ENCODE measurements around the gene SOX18. TPM values are rescaled to one million over a fixed set of nuclear protein-coding genes. Genes with fewer than 3 reads are reported as not detected.

Gene SOX18
- total RNA-seq, 1 experiment from 2014 or later = 0.21 TPM

GRCh38 chr20:64052987-64053840 lies 3.8 kb upstream of the SOX18 start:
- no peak for DNase-seq (ENCODE audit: low spot score)

GRCh38 chr20:64052326-64052722 lies 2.9 kb upstream of the SOX18 start:
- no peak for DNase-seq (ENCODE audit: low spot score)

DNA sequence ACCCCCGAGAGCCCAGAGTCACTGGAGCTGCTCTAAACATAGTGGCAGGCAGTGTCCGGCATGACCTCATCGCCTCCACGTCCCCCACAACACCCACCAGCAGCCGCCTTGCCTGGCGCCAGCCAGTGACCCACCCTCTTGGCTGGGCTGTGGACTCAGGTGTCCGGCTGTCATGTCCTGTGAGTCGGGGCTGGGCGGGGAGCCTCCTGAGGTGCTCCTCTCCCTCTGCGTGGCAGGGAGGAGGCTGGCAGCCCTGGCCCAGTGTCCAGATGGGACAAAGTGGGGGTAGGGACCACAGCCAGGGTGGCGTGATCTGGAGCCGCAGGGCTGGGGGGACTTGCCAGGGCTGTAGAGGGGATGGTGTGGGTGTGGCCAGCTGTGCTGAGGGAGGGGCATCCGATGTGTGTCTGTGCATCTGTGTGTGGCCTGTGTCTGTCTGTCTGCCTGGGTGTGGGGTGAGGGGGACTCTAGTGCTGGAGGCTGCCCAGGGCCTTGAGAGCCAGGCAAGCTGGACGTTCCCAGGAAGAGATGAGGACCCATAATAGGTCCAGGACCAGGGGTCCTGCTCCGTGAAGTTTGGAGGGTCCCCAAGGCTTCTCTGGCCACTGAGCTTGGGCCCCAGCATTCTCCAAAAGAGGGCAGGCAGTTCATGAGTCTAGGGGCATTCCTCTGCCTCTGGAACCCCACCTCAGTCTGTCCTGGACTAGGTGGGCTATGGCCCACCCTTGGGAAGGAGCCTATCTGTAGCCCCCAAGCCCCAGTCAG lies 2.3 kb upstream of the SOX18 start:
- DNase-seq (ENCODE audit: low spot score) = no peak

GRCh38 chr20:64051033-64051452 lies 1.6 kb upstream of the SOX18 start:
- DNase-seq (ENCODE audit: low spot score) = no peak

- no peak for DNase-seq (ENCODE audit: low spot score)
Observed at GRCh38 chr20:64050261-64051032, 1.0 kb upstream of the SOX18 start.

GRCh38 chr20:64049878-64050260 lies 430 bp upstream of the SOX18 start:
- DNase-seq (ENCODE audit: low spot score) = no peak

DNA sequence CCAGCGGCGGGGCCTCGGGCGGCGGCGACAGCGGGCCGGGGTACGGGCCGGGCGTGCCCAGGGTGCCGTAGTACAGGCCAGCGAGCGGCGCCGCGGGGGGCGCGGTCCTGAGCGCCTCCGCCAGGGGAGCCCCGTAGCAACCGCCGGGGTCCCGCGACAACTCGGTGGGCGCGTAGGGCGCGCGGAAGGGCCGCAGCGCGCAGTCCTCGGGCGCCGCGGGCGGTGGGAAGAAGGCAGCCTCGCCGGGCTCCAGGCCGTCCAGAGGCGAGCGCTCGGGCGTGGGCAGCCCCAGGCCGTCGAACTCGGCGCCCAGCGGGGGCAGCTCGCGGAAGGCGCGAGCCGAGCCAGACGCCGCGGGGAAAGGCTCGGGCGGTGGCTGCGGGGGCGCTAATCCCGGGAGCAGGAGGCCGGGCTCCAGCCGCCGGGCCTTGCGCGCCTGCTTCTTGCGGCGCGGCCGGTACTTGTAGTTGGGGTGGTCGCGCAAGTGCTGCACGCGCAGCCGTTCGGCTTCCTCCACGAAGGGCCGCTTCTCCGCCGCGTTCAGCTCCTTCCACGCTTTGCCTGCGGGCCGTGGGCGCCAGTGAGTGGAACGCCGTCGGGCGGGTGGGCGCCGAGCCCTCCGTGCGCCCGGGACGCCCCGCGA lies 916 bp downstream of the SOX18 start:
- DNase-seq (ENCODE audit: low spot score) = no peak

GRCh38 chr20:64047968-64048401 lies 1.5 kb downstream of the SOX18 start:
- DNase-seq (ENCODE audit: low spot score) = no peak

DNA sequence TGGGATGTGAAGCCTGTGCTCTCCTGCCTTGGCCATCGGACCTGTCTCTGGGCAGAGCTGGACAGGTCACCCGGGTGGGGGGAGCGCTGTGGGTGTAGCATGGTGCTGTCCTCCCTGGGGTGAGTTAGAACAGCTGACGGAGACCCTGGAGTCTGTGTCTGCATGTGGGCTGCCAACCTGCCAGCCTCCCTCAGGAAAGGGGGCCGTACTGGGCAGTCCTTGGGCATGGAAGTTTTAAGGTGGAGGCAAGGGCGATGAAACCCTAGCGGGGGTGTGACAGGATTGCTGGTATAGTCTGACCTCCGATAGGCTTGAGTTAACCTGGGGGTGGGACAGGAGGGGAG lies 2.4 kb downstream of the SOX18 start:
- DNase-seq (ENCODE audit: low spot score) = no peak

DNA sequence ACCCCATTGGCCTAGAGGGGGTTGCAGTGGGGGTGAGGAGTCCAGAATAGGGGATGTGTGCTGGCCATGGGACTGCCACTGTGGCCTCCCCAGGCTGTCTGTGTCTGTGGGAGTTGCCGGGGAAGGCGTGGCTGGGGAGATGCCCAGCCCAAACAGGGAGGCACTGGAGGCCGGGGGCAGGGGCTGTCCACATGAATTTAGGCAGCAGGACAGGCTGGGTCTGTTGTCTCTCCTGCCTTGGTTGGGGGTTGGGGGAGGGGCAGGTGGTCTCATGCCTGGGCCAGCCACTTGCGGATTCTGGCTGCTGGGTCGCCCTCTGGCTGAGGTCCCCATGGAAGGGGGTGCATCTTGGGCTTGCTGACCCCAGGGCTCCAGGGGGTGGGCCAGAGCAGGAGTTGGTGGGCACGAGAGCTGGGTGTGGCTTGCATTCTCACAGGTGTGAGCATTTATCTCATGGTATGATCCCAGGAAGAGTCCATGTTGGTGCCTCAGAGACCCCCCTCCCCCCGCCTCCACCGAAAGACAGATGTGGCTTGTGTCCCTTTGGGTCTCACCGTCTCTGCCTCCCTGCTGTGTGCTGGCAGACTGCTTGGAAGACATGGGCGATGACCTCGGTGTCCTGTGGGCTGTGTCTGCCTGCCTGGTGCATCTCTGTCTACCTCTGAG lies 4.0 kb downstream of the SOX18 start:
- peak; percentile 47 for DNase-seq (ENCODE audit: low spot score)

DNA sequence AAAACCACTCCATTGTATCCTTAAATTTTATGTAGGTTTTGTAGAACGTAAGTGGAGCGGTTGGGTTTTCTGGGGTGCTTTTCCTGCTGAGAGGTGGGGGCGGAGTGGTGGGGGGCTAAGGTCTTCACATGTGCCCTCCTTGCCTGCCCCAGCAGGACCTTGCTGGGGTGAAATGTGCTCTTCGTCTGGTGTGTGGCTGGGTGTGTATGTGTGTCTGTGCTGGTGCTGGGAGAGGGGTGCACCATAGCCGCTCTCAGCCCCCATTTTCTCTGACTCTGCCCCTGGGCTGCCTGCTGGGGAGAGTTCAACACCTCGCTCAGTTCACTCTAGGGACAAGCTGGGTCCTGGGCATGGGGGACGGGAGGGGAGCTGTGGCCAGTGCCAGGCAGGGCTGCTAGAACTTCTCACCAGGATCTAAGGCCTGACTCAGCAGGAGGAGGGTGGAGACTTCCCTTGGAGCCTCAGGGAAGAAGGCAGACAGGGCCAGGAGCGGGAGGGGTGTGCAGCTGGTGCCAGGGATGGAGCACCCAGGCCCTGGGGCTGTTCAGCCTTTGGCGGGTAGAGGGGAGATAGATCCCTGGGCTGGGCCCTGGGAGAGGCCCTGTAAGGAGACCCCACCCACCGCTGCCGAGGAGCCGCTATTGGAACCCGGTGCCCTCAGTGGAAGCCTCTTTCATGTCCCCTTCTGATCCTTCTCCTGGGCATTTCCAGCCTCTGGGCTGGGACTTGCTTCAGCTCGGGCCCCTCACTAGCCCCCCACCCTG lies 4.8 kb downstream of the SOX18 start:
- peak; percentile 83 for DNase-seq (ENCODE audit: low spot score)

DNA sequence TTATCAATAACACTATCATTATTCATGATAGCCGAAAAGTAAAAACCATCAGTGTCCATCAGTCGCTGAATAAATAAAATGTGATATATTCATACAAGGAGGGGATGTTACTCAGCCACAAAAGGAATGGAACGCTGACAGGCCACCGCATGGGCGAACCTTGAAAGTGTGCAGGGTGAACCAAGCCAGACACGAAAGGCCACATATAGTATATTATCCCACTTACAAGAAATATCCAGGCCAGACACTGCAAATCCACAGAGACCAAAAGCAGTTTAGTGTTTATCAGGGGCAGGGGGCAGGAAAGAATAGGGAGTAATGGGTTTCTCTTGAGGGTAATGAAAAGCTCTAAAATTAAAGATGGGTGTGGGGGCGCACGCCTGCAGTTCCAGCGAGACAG lies 5.7 kb downstream of the SOX18 start:
- no peak for DNase-seq (ENCODE audit: low spot score)

- DNase-seq (ENCODE audit: low spot score) = no peak
Observed at GRCh38 chr20:64042054-64042781, 7.2 kb downstream of the SOX18 start.

DNA sequence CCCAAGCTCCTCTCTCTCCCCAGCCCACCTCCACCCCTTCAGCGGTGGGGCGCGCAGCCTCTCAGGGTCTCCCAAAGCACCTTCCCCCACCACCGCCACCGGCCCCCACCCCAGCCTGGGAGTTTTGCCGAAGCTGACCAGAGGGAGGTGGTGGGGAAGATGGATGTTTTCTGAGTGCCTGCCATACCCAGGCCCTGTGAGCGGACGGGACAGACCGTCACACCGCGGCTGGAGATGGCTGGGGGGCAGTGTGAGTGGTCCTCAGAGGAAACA lies 7.7 kb downstream of the SOX18 start:
- DNase-seq (ENCODE audit: low spot score) = no peak

DNA sequence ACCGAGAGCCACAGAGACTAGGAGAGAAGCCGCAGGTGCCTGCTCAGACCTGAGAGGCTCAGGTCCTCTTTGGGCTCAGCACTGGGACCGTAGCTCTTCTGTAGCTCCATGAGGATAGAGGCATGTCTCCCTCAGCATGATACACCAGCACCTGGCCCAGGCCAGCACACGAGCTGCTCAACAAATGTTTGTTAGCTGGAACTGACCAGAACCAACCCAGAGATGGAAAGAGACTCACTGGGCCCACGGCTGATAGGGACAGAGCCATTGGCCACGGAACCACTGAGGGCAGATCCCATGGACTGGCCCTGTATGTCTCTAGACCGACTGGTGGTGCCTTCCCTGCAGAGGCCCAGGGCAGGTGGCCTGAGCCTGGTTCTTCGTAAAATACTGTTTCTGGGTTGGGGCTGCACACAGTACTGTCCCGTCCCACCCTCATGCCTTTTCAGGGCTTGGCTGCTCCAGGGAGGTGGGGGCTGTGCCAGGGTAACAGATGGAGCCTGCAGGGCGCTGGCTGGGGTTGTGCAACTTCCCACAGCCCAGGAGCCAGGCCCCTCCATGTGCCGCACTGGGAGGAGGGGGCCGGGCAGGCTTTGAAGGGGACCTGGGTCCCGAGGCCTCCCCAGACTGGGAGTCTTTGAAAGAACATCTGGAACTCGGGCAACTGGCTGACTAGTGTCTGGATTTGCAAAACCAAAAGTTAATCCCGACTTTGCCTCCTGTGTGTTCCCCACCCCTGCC lies 8.2 kb downstream of the SOX18 start:
- DNase-seq (ENCODE audit: low spot score) = no peak

GRCh38 chr20:64040231-64041039 lies 9.0 kb downstream of the SOX18 start:
- no peak for DNase-seq (ENCODE audit: low spot score)

DNA sequence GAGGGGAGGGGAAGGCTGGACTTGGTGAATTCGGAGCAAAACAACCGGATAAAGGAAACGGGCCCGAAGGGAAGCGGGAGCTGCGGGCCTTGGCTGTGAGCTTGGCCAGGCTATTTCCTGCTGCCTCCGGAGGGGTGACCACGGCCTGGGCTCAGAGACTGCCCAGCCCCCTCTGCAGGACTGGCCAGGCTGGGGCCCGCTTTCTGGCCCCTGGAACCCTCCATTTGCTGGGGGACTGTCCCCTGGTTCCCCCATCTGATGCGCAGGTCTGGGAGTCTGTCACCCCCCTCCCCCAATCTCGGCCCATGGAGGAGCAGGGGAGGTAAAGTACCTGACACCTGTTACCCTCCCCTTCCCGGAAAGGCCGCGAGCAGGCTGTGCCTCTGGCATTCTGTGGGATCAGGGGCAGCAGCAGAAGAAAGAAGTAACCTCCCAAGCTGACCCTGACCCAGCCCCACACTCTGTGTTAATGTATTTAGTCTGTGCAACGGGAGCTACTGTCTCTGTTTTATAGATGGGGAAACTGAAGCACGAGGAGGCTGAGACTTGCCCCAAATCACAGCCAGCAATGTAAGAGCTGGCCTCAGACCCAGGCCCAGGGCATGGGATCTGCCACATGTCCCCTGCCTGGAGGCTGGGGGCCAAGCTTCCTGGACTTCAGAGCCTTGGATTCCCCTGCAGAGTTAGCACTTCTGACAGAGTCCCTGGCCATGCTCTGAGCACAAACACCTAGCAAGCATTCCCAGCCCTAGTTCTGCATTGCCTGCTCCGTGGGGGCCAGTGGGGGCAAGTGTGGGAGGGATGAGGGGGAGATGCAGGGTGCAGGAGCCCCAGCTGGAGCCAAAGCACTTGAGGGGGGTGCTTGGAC lies 9.9 kb downstream of the SOX18 start:
- DNase-seq (ENCODE audit: low spot score) = no peak

Measured in A172 (cell line).